ENCODE data around the gene DOCK1. TPM values are rescaled to one million over a fixed set of nuclear protein-coding genes. Genes with fewer than 3 reads are reported as not detected.

DOCK1 gene
- total RNA-seq, 1 experiment from 2014 or later: 32.6 TPM

DNA sequence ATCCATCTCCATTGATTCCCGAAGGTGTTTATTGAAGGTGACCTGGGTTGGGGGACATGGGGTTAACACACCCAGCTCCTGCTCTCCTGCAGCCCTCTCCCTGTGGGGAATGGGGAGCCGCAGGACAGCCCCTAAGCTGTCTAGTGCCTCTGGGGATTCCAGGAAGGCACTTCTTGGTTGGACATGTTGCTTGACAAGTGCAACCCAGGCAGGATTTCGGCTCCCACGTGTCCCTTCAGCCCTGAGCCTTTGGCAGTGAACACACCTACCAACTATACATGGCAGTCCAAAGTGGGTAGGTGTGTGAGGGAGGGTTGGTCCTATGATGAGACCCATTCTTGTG, 43.9 kb downstream of the DOCK1 start:
- no peak for DNase-seq (ENCODE audit: low spot score)

DNA sequence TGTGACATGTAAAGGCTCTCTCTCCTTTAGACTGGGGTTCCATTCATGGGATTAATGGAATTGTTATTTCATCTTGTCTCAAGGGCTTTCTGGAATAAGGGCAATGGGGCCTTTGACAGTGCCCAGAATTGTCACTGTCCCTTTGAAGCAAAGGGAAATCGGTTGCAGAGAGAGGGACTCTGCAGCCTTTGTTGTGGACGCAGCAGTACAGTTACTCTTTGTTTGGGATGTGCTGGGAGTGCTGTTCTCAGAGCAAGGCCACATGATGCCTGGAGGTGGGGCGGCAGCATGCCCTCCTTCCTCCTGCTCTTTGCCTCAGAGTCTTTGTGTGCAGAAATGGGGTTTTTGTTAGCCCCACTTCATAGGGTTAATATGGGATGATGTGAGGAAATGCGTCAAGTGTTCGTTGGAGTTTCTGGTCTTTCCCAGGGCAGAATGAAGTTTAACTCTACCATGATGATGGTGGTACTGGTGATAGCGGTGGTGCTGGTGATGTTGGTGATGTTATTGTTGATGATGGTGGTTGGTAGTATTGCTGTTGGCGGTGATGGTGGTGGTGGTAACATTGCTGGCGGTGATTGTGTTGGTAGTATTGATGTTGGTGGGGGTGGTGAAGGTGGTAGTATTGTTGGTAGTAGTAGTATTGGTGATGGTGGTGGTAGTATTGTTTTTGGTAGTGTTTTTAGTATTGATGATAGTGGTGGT, 45.3 kb downstream of the DOCK1 start:
- DNase-seq (ENCODE audit: low spot score): no peak

DNA sequence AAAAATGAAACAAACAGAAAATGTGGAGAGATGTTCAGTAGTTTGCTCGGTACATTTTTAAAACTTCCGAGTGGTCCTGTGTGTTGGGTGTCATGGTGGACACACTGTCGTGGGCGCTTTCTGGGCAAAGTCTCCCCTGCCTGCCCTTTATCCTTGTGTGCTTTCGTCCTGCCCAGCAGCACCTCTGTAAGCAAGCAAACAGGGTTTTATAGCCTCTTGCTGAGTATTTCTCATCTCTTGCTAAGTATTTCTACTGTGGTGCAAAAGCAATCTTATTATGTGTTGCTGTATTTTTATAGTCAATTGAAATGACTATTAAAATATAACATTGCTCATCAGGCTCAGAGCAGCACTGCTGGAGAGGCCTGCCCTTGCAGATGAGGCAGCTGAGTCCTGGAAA, 48.7 kb downstream of the DOCK1 start:
- DNase-seq (ENCODE audit: low spot score): no peak

DNA sequence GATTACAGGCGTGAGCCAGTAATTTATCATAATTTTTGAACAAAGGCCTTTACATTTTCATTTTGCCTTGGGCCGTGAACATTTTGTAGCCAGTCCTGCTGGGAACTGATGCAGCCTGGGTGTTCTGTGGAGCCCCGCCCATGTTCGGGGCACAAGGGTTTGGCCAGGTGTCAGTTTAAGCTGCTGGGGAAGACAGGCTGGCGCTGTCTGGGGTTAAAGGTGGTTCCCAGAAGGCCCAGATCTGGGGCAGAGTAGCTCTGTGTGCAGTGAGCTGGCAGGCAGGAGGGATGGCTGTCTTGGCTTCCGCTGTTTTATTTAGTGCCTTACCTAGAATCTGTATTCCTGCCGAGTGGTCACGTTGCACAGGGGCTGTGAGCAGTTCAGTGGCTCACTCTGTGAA, 50.2 kb downstream of the DOCK1 start:
- no peak for DNase-seq (ENCODE audit: low spot score)

DNA sequence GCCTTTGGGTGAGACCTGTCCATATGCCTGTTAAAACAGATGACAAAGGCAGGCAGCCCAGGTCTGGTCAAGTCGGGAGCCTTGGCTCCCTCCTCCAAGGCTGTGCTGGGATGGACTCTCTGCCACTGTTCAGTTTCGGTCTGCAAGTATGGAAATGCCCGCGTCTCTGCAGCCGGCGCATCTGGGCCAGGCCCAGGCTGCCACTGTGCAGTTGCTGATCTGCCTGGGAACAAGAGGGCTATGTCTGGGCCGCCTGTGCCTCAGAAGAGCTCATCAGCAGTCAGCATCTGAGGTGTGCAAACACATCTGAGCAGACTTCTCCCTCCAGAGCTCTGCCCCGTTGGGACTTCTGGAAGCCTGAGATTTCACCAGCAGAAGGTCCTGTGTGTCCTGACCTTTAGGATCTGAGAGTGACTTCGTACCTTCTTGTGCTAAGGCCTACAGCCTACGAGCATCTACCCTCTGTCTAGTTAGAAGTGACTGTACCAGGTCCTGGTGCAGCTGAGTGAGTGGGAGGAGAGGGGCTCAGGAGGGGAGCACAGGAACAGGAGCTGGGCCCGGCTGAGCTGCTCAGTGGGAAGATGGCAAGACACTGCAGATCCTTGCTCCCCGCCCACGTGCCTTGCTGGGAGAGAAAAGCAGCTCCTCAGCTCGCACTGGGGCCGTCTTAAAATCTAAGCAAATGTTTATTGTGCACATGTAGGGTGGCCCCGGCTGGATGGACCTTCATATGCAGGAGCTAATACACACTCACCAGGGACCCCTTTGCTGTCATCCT, 50.9 kb downstream of the DOCK1 start:
- DNase-seq (ENCODE audit: low spot score): no peak

DNA sequence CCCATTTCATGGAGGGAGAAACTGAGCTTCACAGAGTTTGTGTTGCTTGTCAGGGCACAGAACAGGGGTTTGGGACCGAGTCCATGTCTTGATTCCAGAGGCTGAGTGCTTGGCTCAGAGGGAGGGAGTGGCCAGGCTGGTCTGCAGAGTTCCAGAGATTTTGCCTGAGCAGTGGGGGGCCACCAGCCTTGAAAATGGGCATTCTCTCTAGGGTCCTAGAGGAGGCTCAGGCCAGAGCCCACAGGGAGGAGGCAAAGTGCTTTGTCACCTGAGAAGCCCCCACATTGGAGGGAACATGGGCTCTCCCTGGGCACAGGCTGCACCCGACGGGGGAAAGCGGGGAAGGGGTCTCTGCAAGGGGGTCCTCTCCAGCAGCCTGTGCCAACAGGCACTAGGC, 51.5 kb downstream of the DOCK1 start:
- DNase-seq (ENCODE audit: low spot score): no peak

DNA sequence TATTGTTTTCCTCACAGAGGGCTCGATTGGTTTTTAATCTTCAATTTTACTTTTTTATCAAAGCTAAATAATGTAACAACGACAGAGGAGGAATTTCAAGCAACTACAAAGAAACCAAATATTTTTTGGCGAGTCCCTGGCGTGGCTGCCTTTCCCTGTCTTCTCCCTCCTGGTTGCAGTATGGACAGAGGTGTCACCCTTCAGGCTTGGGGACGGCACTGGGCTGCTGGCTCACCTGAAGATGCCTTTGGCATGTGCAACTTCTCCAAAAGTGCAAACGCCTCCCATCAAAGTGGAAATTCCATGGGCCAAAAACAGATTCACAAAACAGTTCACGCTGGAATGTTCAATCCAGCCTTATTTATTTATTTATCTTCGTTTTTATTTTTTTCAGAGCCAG, 51.9 kb downstream of the DOCK1 start:
- DNase-seq (ENCODE audit: low spot score): no peak

DNA sequence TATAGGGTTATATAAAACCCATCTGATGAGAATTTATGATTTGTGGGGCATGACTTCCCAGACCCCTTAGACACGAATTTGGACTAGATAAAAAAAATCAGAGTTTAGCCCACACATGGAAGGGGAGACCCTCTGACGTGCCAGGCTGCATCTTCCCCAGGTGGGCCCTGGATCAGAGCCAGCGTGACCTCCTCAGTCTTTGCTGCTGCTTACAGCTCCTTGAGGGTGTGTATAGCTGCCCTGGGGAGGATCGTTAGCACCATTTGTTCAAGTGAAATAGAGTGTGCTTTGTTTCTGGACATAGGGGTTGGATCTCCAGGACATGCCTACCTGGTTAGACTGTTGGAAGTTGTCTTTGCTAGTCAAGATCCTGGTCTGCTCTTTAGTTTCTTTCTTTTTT, 54.2 kb downstream of the DOCK1 start:
- no peak for DNase-seq (ENCODE audit: low spot score)

DNA sequence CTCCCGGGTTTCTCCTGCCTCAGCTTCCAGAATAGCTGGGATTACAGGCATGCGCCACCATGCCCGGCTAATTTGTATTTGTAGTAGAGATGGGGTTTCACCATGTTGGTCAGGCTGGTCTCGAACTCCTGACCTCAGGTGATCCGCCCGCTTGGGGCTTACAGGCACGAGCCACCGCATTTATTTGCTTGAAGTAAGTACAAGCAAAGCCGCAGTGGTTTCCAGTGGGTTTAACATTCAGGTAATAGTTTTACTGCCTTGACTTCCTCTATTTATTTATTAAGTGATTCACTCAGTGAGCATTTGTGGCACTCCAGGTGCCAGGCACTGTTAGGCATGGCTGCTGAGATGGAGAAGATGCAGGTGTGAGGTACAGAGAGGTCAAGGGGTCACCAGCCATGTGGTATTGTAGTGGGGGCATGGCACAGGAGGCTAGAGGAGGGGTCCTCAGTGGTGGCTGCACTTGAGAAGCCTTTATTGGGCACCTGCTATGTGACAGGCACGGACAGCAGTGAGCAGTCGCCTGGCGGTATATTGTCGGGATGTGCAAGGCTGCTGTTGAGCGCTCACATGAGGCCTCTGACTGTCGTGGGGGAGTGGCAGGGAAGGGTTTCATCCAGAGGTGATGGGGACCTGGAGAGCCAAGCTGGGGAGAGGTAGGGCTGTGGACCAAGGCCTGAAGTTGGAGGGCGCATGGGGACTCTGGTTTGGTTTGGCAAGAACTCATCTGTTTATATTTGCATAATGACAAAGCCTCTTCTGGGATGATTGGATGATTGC, 54.9 kb downstream of the DOCK1 start:
- DNase-seq (ENCODE audit: low spot score): no peak

DNA sequence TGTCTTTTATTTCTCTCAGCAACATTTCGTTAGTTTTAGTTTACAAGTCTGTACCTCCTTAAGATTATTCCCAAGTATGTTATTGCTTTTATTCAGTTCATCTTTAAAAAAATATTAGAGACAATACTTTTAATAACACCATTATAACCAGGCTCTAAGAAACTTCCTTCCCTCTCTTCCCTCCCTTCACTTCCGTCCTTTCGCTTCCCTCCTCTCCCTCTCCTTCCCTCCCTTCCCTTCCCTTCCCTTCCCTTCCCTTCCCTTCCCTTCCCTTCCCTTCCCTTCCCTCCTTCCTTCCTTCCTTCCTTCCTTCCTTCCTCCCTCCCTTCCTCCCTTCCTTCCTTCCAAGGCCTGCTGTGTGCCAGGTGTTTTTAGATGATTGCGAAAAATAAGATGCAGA, 58.1 kb downstream of the DOCK1 start:
- no peak for DNase-seq (ENCODE audit: low spot score)

DNA sequence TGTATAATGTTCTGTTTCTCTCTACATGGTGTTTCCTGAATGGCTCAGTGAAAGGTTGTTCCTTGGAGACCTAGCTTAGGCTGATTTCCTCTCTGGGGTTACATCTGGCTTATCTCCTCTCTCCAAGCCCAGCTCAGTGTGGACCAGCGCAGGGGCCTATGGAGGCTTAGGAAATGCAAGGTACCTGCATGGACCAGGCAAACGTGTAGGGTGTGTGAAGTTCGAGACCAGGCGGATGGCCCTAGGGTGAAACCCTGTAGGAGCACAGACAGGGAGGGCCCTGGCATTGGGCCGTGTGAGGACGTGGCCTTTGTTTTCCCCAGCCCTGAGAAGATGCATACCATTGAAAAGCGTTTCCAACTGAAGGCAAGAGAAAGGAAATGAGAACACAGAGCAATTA, 59.0 kb downstream of the DOCK1 start:
- DNase-seq (ENCODE audit: low spot score): no peak

DNA sequence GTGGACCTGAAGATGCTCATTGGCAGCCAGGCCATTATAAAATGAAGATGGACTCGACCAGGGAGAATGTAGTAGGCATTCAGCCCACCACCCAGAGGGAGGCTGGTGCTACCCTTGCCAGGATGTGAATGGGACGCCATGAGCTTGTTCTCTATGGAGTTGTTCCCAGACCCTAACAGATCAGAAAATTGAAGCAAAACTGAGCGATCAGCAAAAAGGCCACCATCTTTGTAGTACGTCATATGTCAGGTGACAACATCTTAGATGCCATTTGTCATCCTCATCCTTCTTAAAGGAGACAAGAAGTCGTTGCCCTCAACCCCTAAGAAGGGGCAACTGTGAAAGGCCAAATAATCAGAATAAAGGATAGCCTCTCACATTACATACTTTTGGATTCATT, 61.7 kb downstream of the DOCK1 start:
- DNase-seq (ENCODE audit: low spot score): no peak

DNA sequence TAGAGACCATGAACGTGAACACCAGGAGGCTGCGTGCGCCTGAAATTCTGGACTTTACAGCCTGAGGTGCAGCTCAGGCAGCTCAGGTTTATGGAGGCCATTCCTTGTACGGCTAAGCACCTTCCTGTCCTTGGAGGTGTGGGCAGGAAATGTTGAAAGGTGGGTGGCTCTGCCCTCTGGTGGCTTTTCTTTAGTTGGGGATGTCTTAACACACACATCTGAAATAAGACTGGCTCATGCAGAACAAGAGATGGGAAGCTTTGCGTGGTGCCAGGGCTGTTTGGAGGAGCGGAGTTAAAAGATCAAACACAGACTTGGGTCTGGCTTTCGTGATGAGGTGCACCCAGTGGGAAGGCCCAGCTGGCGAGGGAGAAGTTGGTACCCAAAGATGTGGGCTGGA, 64.1 kb downstream of the DOCK1 start:
- peak; percentile 54 for DNase-seq (ENCODE audit: low spot score)

DNA sequence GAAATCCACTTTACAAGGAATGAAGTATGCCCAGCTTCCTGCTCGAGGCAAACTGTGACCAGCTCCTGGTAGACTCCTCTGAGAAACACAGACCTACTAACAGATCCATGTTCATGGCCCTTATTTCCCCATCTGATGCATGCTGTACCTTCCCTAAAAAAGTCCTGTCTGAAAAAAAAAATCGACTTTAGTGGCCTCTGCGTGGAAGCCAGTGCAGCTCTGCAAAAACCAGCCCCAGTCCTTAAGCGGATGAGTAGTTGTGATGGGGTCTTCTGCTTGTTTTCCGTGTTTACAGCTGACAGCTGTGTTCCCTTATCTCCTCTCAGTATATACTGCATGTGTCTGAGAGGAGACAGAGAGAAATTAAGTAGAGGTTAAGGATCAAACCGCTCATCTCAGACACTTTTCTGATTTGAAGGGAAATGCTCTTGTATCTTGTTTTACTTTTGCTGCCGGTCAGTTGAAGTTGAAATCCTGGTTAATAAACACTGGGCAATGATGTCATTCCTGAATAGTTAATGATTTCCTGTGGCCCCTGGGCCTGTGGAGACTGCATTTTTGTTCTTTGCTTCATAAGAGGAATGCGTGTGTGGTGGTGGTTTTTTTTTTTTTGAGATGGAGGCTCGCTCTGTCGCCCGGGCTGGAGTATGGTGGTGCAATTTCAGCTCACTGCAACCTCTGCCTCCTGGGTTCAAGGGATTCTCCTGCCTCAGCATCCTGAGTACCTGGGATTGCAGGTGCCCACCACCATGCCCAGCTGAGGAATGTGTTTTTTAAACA, 67.6 kb downstream of the DOCK1 start:
- no peak for DNase-seq (ENCODE audit: low spot score)

DNA sequence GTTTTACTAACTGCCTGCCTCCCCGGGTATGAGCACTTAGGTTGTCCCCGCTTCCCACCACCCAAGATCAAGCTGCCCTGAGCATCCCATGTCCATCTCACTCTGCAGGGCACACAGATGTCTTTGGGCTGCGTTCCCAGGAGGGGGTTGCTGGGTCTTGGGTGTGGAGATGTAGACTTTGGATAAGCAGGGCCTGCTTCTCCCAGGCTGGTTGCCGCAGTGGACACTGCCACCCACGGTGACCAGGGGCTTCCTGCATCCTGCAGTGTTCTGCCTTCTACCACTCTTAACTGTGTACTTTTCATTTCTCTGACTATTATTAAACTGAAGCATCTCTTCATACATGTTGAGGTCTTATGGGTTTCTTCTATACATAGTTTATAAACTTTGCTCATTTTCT, 70.0 kb downstream of the DOCK1 start:
- no peak for DNase-seq (ENCODE audit: low spot score)

DNA sequence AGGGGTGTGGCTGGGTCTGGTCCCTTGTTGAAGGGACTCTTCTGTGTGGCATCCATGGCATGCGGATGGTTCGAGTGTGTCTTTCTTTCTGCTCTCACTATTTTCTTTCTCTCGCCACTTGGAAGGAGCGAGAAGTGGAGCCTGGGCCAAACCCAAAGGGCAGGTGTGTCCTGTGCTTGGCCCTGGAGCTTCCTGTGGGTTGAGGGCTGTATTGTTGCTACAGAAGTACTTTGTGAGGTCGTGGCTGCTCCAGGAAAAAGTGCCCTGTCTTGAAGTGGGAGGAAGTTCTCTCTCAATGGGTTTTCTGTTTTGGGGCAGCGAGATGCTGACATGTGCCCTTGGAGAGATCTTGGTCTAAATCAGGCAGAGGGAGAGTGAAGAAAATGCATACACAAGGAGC, 72.0 kb downstream of the DOCK1 start:
- DNase-seq (ENCODE audit: low spot score): no peak

DNA sequence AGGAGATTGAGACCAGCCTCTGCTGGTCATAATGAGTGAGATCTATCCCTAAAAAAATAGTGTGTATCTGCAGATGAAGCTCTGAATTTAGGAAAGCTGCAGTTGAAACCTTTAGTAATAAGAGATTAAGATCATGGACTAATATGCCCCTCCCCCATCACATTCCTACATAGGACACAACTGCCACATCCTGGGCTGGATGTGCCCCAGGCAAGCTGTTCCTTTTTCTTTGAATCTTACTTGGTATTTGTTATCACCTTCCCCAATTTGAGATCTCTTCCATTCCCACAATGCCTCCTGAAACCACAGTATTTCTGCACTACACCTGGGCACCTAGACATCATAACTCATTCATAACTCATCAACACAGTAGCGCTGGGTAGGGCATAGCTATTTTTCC, 74.1 kb downstream of the DOCK1 start:
- no peak for DNase-seq (ENCODE audit: low spot score)

DNA sequence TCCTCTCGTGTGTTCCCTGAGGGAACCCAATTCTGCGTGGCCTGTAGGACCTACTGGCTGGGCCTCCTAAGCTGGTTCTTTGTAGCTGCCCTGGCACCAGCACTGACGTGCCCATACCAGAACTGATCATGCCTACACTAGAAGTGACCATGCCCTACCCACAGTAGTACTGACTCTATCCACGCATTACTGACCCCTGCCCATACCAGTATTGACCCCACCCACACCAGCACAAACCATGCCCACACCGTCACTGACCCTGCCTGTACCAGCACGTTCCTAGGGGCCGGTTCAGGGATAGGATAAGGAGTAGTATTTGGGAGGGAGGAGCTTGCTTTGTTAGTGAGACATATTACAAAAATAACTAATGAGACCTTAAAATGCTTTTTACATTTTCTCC, 88.0 kb downstream of the DOCK1 start:
- DNase-seq (ENCODE audit: low spot score): no peak

DNA sequence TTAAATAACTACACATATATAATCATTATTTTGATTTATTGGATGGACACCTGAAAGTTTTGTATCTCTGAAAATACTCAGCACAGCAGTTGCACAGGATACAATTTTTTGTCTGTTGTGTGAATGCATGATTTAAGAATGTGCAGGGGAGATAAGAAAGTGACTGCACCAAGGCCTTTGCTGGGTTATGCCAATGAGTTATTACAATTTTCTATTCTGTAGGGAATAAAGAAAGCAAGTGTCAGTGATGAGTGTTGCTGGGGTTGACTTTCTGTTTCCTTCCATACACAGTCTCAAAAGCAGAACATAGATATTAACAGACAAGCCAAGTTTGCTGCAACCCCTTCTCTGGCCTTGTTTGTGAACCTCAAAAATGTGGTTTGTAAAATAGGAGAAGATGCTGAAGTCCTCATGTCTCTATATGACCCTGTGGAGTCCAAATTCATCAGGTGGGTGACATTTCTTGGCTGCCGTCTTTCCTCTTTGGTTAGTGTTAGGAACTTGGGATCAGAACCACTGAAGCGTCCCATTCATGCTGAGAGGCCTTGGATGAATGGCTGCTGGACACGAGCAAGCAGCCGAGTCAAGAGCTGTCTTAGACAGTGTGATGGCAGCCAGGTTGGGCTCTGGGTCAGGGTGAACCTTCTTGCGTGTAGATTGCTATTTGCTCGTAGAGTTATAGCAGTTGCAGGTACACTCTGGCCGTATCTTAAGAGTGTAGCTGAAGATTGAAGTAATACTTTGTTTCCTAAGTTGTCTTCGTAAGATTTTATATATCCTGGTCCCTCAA, 92.8 kb downstream of the DOCK1 start:
- no peak for DNase-seq (ENCODE audit: low spot score)

DNA sequence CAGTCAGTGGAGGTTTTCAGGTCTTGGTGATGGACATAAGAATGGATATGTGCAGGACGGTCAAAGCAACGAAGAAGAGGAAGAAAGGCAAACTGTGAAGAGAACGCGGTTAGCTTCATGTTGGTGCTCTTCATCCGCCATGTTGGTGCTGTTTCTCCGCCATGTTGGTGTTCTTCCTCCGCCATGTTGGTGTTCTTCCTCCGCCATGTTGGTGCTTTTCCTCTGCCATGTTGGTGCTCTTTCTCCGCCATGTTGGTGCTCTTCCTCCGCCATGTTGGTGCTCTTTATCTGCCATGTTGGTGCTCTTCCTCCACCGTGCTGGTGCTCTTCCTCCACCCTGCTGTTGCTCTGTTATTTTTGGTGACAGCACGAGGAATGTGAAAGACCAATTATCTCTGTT, 95.4 kb downstream of the DOCK1 start:
- DNase-seq (ENCODE audit: low spot score): no peak

DNA sequence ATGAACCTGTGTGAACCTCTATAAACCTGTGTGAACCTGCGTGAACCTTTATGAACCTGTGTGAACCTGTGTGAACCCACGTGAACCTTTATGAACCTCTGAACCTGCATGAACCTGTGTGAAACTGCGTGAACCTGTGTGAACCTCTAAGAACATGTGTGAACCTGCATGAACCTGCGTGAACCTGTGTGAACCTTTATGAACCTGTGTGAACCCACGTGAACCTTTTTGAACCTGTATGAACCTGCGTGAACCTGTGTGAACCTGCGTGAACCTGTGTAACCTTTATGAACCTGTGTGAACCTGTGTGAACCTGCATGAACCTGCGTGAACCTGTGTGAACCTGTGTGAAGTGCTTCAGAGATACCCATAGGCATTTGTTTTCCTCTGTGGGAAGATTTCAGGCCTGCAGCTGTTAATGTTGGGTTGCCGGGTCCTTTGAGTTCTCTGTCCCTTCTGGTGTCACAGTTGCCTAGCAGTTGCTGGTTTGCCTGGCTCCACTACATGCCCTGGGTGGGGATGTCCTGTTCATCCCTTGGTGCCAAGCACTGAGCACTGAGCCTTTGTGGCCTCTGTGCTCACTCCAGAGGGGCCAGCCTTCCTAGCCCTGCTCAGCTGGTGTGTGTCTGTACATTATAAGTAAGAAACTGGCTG, 97.9 kb downstream of the DOCK1 start:
- DNase-seq (ENCODE audit: low spot score): no peak

Data from HT-29 (cell line).